Measurements from ENCODE around the gene SPSB1.
"Not testable (repeated sequence)": the region's sequence is repeated elsewhere in the genome, so short reads cannot be mapped to it uniquely, and the experiment has no call there.

Gene SPSB1

GRCh38 chr1:9369964-9370788 lies 77.5 kb downstream of the SPSB1 start:
- no peak for DNase-seq

- no peak for DNase-seq
These were observed 78.8 kb downstream of the SPSB1 start for GRCh38 chr1:9371391-9371935.

DNA sequence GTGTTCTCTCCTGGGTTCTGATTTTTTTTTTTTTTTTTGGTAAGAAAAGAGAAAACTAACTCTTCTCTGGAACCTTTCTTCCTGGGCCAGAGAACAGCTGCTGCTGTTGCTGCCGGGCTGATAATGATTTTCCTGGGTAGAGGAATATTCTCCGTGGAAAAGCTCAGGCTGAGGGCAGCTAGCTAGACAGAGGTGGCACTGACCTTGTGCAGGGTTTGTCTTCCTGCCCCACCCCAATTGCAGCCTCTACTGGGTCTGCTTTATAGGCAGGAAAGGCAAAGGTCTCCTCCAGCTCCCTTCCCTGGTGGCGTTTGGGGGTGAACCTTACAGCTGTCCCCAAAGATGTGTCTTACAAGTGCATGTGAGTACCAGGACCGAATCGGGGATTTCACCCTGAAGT lies 79.3 kb downstream of the SPSB1 start:
- no peak for DNase-seq

DNA sequence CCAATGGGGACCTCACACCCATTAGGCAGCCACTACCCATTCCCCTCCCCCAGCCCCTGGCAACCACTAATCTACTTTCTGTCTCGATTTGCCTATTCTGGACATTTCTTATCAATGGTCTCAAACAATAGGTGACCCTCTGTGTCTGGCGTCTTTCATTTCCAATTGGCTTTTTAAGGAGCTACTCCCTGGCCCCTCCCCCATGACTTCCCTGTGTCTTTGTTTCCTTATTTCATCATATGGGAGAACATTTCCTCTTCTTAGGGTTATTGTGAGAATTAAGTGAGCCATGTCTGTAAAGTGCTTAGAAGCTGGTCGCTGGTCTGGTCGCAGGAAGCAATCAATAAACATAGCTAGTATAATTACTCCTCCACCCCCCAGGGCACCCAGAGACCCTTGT lies 80.9 kb downstream of the SPSB1 start:
- no peak for DNase-seq

DNA sequence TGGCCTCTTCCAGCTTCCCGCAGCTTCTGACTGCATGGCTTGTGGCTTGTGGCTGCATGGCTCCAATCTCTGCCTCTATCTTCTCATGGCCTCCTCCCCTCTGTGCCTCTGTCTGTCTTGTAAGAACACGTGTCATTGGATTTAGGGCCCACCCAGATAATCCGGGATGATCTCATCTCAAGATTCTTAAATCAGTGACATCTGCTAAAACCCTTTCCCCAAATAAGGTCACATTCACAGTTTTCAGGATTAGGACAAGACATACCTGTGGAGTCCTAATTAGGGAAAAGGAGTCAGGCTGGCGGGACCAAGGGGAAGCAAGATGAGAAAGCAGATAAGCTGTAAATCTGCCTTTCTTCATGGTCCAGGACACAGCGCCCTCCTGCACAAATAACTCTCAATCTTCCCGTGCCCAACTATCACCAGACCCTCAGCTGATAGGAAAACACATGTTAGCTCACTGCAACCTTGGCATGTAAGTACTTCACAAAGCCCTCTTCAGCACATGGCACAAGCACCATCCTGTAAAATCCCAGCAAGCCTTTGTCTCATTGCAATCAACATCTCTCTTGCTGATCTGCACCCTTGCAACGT lies 82.2 kb downstream of the SPSB1 start:
- DNase-seq, result no peak

DNA sequence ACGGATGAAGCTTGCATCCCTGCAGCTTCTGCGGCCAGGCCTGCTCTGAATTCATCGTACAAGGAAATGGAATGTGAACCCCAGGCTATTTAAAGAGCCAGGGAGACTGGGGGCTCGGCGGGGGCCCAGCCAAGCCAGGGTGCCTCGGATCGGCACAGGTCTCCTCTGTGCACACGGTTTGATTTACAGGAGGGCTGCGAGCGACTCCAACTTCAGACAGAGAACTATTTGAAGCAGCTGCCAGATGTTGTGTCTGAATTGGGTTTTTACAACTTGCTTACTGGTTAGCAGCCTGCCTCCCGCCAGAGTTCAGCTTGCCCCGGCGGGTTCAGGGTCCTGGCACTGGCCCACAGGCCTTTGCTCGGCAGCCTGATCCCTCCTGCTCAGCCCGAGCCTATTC lies 83.2 kb downstream of the SPSB1 start:
- DNase-seq, result no peak

GRCh38 chr1:9376430-9376829 lies 83.7 kb downstream of the SPSB1 start:
- no peak for DNase-seq

- no peak for DNase-seq
These were observed 84.2 kb downstream of the SPSB1 start for GRCh38 chr1:9376886-9377333.

DNA sequence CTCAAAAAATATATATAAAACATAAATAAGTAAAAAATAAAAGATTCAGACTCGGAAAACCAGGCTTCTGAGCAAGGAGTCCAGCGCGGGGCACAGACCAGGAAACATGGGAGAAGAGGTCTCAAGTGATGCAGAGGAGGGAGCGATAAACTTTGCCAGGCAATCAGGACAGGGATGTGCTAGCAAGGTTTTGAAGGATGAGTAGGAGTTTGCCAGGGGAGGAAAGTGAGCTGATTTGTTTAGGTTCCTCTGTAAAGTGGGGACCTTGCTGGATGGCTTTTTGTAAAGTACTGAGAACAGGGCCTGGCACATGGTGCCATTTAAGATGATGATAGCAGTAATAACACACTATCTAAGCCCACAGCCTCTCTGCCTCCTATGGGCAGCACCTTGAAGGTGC lies 86.1 kb downstream of the SPSB1 start:
- no peak for DNase-seq

DNA sequence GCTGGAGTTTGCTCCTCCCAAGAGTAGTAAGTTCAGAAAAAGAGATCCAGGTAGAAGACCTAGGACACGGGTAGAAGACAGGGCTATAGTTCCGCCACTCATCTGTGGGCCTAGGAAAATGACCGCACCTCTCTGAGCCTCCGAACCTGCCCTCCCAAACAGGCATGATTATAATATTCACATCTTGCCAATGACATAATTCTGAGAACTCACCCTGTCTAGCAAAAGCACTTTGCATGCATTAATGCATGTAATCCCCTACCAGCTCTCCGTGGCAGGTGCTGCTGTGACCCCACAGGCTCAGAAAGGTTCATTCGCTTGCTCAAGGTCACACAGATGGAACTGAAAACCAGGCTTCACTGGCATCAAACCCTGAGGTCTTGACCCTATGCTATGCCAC lies 88.0 kb downstream of the SPSB1 start:
- DNase-seq, result no peak

- no peak for DNase-seq
These were observed 90.2 kb downstream of the SPSB1 start for GRCh38 chr1:9382643-9383491.

GRCh38 chr1:9384128-9384527 lies 91.4 kb downstream of the SPSB1 start:
- no peak for DNase-seq

DNA sequence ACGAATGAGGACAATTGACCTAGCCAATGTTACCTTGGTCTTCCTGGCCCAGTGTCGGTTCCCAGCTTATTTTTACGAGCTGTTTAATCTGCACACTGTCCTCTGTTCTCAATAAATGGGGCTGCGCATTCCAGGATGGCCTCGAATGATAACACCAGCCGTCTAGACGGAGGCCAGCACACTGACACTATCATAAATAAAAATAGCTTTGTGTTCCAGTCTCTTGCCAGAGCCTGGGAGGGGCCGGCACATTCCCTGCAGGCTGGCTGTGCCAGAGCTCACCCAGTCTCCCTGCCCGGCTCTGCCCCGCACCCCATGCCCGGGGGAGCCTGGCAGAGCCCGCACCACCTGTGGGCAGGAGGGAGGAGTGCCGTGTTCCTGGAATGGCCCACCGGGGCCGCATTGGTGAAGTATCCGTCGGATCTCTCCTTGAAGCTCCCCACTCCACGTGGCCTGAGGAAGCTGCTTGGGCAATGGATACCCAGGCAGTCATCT lies 92.1 kb downstream of the SPSB1 start:
- DNase-seq, result no peak

DNA sequence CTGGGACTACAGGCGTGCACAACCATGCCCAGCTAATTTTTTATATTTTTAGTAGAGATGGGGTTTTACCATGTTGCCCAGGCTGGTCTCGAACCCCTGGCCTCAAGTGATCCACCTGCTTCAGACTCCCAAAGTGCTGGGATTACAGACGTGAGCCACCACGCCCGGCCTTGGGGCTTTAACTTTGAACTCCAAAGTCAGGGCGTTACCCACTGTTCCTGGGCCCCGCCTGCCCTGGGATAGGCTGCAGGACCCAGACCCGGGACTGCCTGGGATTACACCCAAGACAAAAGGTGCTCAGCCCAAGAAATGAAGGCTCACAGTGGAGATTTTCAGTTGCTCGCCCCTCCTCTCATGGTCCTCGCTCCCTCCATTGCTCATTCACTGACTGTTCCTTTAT lies 92.7 kb downstream of the SPSB1 start:
- not testable (repeated sequence) for DNase-seq

DNA sequence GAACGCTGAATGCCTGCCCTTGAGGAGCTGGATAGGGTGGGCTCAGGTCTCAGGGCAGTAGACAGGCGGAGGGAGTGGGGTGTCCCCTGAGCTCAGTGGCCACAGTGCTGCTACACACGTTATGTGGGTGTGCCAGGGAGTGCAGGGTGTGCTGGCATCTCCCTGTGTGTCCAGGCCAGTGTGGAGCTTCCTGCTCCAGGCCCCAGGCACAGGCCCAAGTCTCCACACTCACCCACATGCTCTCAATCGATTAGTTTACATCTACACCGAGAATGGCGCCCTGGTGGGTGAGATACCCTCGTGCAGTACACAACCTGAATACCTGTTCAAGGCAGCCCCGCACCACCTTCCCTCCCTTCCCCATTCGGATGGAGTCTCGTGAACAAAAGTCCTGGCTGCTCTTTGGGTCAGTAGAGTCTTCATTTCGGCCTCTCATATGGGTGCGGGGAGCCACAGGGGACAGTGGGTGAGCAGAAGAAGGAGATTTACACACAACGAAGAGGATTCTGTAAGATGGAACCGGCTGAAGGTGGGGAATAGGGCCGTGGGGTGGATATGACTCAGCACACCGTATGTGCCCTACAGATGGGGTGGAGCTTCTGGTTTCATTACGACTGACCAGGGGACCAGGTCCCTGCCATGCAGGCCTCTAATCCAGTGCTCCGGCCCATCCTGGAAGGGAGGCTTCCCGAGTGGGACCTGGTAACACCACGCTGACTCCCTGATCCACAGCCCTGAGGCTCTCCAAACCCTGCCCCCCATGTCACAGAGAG lies 93.3 kb downstream of the SPSB1 start:
- no peak for DNase-seq

GRCh38 chr1:9388335-9389180 lies 95.9 kb downstream of the SPSB1 start:
- no peak for DNase-seq

- no peak for DNase-seq
These were observed 97.3 kb downstream of the SPSB1 start for GRCh38 chr1:9389968-9390367.

DNA sequence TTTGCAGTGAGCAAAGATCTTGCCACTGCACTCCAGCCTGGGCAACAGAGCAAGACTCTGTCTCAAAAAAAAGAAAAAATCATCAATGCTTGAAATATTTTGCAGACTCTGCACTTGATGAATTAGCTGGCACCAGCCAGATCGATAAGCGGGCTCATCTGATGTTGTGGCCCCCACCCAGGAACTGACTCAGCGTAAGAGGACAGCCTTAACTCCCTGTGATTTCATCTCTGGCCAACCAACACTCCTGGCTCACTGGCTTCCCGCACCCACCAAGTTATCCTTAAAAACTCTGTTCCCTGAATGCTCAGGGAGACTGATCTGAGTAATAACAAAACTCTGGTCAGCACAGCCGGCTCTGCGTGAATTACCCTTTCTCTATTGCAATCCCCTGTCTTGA lies 98.9 kb downstream of the SPSB1 start:
- DNase-seq, result no peak

- no peak for DNase-seq
These were observed 101.3 kb downstream of the SPSB1 start for GRCh38 chr1:9394010-9394409.

GRCh38 chr1:9395018-9395417 lies 102.3 kb downstream of the SPSB1 start:
- no peak for DNase-seq

- DNase-seq, result no peak
These were observed 104.4 kb downstream of the SPSB1 start for GRCh38 chr1:9397047-9397446.

Data from OCI-M1 (cell line).